GM23248 (cell line): ENCODE data around the gene KRTAP5-9. TPM values are rescaled to one million over a fixed set of nuclear protein-coding genes. Genes with fewer than 3 reads are reported as not detected.
"Not testable (repeated sequence)": the region's sequence is repeated elsewhere in the genome, so short reads cannot be mapped to it uniquely, and the experiment has no call there.

Experiments
- DNase-seq: peaks from one replicate; pipeline ENCODE4 v3.0.0-alpha.2; 2015
- H2AFZ ChIP-seq: fragments of 200-600 bp; sonication (generic); 2 replicates; pipeline ENCODE4 v1.6.1; 2016; ENCODE audit warnings: antibody characterized with exemption
- H3F3A ChIP-seq: fragments of 200-600 bp; sonication (generic); 2 replicates; pipeline ENCODE4 v1.6.1; 2016; ENCODE audit warnings: mild to moderate bottlenecking, antibody characterized with exemption, mixed run types; ENCODE audit not compliant: insufficient read depth
- H3K27ac ChIP-seq: fragments of 200-600 bp; sonication (generic); 2 replicates; pipeline ENCODE4 v1.5.1; 2016; ENCODE audit warnings: mild to moderate bottlenecking
- H3K27me3 ChIP-seq: fragments of 200-600 bp; sonication (generic); replicated peaks from 2 replicates; pipeline ENCODE4 v1.6.1; 2016; ENCODE audit warnings: mild to moderate bottlenecking; ENCODE audit not compliant: insufficient read depth
- H3K36me3 ChIP-seq: fragments of 200-600 bp; sonication (generic); 2 replicates; pipeline ENCODE4 v1.6.1; 2016; ENCODE audit warnings: low read depth, mild to moderate bottlenecking
- H3K4me1 ChIP-seq: fragments of 200-600 bp; sonication (generic); 2 replicates; pipeline ENCODE4 v1.6.1; 2016; ENCODE audit warnings: mild to moderate bottlenecking; ENCODE audit not compliant: insufficient read depth
- H3K4me2 ChIP-seq: fragments of 200-600 bp; sonication (generic); one replicate; pipeline ENCODE4 v1.6.1; 2016; ENCODE audit warnings: mild to moderate bottlenecking; ENCODE audit not compliant: unreplicated experiment
- H3K4me3 ChIP-seq: fragments of 200-600 bp; sonication (generic); 2 replicates; pipeline ENCODE4 v1.5.1; 2016; ENCODE audit warnings: mild to moderate bottlenecking
- H3K79me2 ChIP-seq: fragments of 200-600 bp; sonication (generic); 2 replicates; pipeline ENCODE4 v1.6.1; 2016; ENCODE audit warnings: mild to moderate bottlenecking; ENCODE audit not compliant: insufficient read depth
- H3K9ac ChIP-seq: fragments of 200-600 bp; sonication (generic); 2 replicates; pipeline ENCODE4 v1.6.1; 2016; ENCODE audit warnings: mild to moderate bottlenecking
- H3K9me2 ChIP-seq: fragments of 200-600 bp; sonication (generic); 2 replicates; pipeline ENCODE4 v1.6.1; 2016; ENCODE audit warnings: mixed run types, mild to moderate bottlenecking, moderate library complexity; ENCODE audit not compliant: insufficient read depth
- H3K9me3 ChIP-seq: fragments of 200-600 bp; sonication (generic); one replicate; pipeline ENCODE4 v1.6.1; 2017; ENCODE audit warnings: low read depth
- H4K20me1 ChIP-seq: fragments of 200-600 bp; sonication (generic); 2 replicates; pipeline ENCODE4 v1.6.0; 2016; ENCODE audit not compliant: insufficient read depth
- EZH2 ChIP-seq: fragments of 200-600 bp; sonication (generic); IDR thresholded peaks from 2 replicates; pipeline ENCODE4 v1.6.1; 2018; ENCODE audit warnings: antibody characterized with exemption, mild to moderate bottlenecking; ENCODE audit not compliant: insufficient read depth, poor library complexity, severe bottlenecking
- EZH2phosphoT487 ChIP-seq: fragments of 200-600 bp; sonication (generic); IDR thresholded peaks from 2 replicates; pipeline ENCODE4 v1.6.1; 2018; ENCODE audit warnings: antibody characterized with exemption, moderate library complexity, mild to moderate bottlenecking, low read depth; ENCODE audit not compliant: insufficient read depth
- WGBS, 2 experiments: methylation state at CpG; one replicate each; pipeline ENCODE4 v1.1.6; 2015 to 2017; ENCODE audit warnings: low lambda C conversion rate in 2 of 2, low coverage in 1 of 2; ENCODE audit errors: missing lambda C conversion rate in 2 of 2; 5-methylcytosine and 5-hydroxymethylcytosine counted together
- in situ Hi-C: fragments of 300-500 bp; cut with MboI; formaldehyde crosslinking; loops from 2 replicates; pipeline ENCODE4 v1.15.0; 2020
- polyA plus RNA-seq: library from polyadenylated mRNA; unstranded; fragments of >200 nt; fragmentation: Nextera tagmentation; extraction: Ambion mirVana; gene quantifications from 2 replicates; pipeline ENCODE4 v1.2.1, GENCODE V29; 2016
- total RNA-seq: library from RNA; depleted of rRNA; stranded (reverse); fragments of >200 nt; shearing (Covaris generic); gene quantifications from 2 replicates; pipeline ENCODE4 v1.2.3, GENCODE V29; 2014

Gene KRTAP5-9
- total and polyA plus RNA-seq, 2 experiments from 2014 or later, result not detected

DNA sequence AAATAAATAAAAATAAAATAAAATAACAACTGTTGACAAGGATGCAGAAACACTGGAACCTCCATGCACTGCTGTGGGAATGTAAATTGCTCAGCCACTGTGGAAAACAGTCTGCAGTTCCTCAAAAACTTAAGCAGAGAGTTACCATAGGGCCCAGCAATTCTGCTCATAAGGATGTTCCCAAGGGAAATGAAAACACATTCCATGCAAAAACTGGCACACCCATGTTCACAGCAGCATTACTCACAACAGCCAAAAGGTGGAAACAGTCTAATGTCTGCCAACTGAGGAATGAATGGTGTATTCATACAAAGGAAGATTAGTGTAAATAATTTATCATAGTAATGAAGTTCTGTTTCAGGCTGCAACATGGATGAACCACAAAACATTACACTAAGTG is 13.9 kb downstream of the KRTAP5-9 start:
- H3K9me3 ChIP-seq, result no peaks in the 10 kb centered on the region
- H3K36me3 ChIP-seq, result no peaks in the 10 kb centered on the region
- H2AFZ ChIP-seq, result no peak overlapping the region
- no peaks in the 10 kb centered on the region for H3K9me2 ChIP-seq
- no peak overlapping the region for H3K4me2 ChIP-seq
- peak; percentile 25 for DNase-seq
- no peaks in the 10 kb centered on the region for H3K79me2 ChIP-seq
- no peak overlapping the region for H3K4me3 ChIP-seq
- H3K27ac ChIP-seq, result no peak overlapping the region
- TF ChIP-seq EZH2 (no peak), EZH2phosphoT487 (no peak)
- H3K27me3 ChIP-seq, result no peaks in the 10 kb centered on the region
- H3K4me1 ChIP-seq, result no peaks in the 10 kb centered on the region
- no peak overlapping the region for H3K9ac ChIP-seq
- in situ Hi-C loops, result no loop called here
- H4K20me1 ChIP-seq, result no peaks in the 10 kb centered on the region
- no peaks in the 10 kb centered on the region for H3F3A ChIP-seq

GRCh38 chr11:71563406-71563805 is 15.2 kb downstream of the KRTAP5-9 start:
- H3F3A ChIP-seq, result no peaks in the 10 kb centered on the region
- WGBS, 2 experiments, result 11 to 16% methylated on average over 8 of the region's 8 CpGs
- no peaks in the 10 kb centered on the region for H3K9me2 ChIP-seq
- no peak overlapping the region for H3K9ac ChIP-seq
- H3K9me3 ChIP-seq, result no peaks in the 10 kb centered on the region
- H3K4me3 ChIP-seq, result no peak overlapping the region
- no peaks in the 10 kb centered on the region for H3K79me2 ChIP-seq
- H4K20me1 ChIP-seq, result no peaks in the 10 kb centered on the region
- H3K27ac ChIP-seq, result no peak overlapping the region
- H3K36me3 ChIP-seq, result no peaks in the 10 kb centered on the region
- in situ Hi-C loops, result no loop called here
- H3K4me2 ChIP-seq, result no peak overlapping the region
- H2AFZ ChIP-seq, result no peak overlapping the region
- H3K27me3 ChIP-seq, result peaks cover 8% of the 10 kb centered on the region
- TF ChIP-seq EZH2phosphoT487 (no peak), EZH2 (no peak)
- H3K4me1 ChIP-seq, result no peaks in the 10 kb centered on the region
- DNase-seq, result peak; percentile 66

DNA sequence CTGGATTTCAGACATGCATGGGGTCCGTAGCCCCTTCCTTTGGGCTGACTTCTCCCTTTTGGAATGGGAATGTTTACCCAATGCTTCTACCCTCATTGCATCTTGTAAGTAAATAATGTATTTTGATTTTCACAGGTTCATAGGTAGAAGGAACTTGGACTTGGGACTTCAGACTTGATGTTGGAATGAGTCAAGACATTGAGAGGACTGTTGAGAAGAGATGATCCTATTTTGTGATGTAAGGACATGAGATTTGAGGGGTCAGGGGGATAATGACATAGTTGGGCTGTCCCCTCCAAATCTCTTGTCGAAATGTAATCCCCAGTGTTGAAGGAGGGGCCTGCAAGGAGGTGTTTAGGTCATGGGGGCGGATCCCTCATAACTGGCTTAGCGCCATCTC is 16.2 kb downstream of the KRTAP5-9 start:
- TF ChIP-seq EZH2, result no peak
- TF ChIP-seq EZH2phosphoT487, result no peak
- in situ Hi-C loops, result no loop called here
- no peak overlapping the region for H3K27ac ChIP-seq
- H3K9me3 ChIP-seq, result no peaks in the 10 kb centered on the region
- H3K79me2 ChIP-seq, result no peaks in the 10 kb centered on the region
- no peak overlapping the region for H3K4me2 ChIP-seq
- no peaks in the 10 kb centered on the region for H4K20me1 ChIP-seq
- H3K27me3 ChIP-seq, result peaks cover 9% of the 10 kb centered on the region
- WGBS, 2 experiments, result 56 to 64% methylated on average over 4 of the region's 4 CpGs
- H3F3A ChIP-seq, result no peaks in the 10 kb centered on the region
- H3K4me1 ChIP-seq, result no peaks in the 10 kb centered on the region
- no peak overlapping the region for H2AFZ ChIP-seq
- H3K9ac ChIP-seq, result no peak overlapping the region
- H3K9me2 ChIP-seq, result no peaks in the 10 kb centered on the region
- H3K4me3 ChIP-seq, result no peak overlapping the region
- DNase-seq, result no peak
- H3K36me3 ChIP-seq, result no peaks in the 10 kb centered on the region

DNA sequence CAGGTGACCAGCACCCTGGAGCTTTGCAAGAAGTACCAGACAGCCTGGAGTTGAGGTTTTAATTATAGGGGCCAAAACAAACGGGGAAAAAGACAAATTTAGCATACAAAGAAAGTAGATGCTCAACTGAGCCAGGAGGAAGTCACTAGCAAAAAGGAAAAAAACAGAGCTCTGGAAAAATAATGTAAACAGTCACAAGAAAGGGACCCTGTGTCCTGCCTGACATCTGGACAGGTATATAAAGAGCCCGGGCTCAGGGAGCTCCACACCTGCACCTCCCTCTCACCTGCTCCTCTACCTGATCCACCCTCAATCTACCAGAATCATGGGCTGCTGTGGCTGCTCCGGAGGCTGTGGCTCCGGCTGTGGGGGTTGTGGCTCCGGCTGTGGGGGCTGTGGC is 17.0 kb downstream of the KRTAP5-9 start, which contains the start of gene KRTAP5-10:
KRTAP5-10 (plus strand) TSS at position 301 of the 400 bp plus-strand sequence; CDS start at position 326, 25 bp downstream.
- Histone ChIP-seq H3K36me3 (no peaks in the 10 kb centered on the region), H3K4me3 (no peak within 1 kb of the TSS), H3F3A (no peaks in the 10 kb centered on the region), H3K27ac (no peak within 1 kb of the TSS), H3K9me3 (no peaks in the 10 kb centered on the region), H3K4me1 (no peaks in the 10 kb centered on the region), H4K20me1 (no peaks in the 10 kb centered on the region), H3K9me2 (no peaks in the 10 kb centered on the region), H3K4me2 (no peak within 1 kb of the TSS), H3K79me2 (no peaks in the 10 kb centered on the region), H3K27me3 (peaks cover 9% of the 10 kb centered on the region), H2AFZ (no peak within 1 kb of the TSS), H3K9ac (no peak within 1 kb of the TSS)
- in situ Hi-C loops, result no loop called here
- WGBS, 2 experiments, result 46 to 48% methylated on average over 5 of the region's 5 CpGs
- no peak for TF ChIP-seq EZH2
- TF ChIP-seq EZH2phosphoT487, result no peak
- DNase-seq, result no peak

DNA sequence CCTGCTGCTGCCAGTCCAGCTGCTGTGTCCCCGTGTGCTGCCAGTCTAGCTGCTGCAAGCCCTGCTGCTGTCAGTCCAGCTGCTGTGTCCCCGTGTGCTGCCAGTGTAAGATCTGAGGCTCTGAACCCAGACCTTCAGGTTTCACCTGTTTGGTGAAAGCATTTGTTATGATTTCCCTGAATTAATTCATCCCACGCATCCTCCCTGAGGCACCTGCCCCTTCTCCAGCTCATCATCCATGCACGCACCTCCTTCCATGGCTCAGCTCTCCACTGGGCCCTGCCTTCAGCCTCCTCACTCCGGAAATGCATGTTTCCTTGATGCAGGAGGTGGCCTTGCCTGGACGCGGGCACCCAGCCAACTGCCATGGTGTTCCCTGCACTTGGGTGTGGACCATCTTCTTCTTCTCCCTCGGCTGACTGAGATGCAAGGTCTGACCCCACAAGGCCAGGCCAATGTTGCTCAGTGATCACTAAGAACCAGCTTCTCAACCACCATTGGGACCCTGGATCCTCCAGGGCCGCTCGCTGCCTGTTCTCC is 17.9 kb downstream of the KRTAP5-9 start:
- no peak for TF ChIP-seq EZH2
- TF ChIP-seq EZH2phosphoT487, result no peak
- H3K9me2 ChIP-seq, result no peaks in the 10 kb centered on the region

DNA sequence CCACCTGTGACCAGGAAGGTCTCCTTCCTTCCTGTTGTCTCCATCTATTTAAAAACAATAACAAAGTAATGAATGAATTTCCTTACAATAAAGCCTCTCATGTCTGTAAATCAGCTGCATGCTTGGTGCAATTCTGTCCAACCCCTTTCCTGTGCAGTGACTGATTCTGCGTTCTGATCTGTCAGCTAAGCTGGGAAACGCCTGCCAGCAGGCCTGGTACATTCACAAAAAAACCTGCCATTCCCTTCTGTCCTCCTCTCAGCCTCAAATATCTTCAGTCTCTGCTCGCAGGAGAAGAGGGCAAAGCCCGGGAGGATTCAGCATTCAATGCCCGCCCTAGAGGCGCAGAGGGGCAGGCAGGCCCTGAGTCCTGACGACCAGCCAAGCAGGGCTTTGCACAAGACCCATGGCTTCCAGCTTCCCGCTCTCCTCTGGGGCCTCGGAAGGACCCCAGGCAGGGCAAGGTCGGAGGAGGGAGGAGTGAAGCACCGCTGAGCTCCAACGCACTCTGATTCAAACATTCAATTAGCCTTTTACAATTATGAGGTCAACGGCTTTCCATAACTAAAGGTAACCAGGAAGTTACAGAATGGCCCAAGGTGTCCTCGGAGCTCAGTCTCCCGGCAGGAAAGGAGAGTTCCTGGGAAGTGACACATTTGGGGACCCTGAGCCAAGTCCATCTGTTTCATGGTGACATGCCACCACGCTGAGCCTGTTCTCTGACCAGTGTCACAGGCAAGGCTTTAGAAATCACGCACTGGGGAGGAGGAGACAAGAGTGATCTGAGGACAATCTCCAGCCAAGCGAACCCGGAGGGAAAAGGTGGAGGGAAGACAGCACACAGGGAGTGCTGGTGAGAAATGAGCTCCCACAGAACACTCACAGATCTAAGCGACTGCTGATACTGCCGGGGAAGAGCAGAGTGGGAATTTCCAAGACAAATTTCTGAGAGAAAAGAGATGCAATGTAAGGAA is 18.7 kb downstream of the KRTAP5-9 start:
- H3K79me2 ChIP-seq, H2AFZ ChIP-seq, H3K4me2 ChIP-seq, H3F3A ChIP-seq, H3K27me3 ChIP-seq, in situ Hi-C loops, H3K27ac ChIP-seq, H3K9me3 ChIP-seq, H3K9ac ChIP-seq, H4K20me1 ChIP-seq, H3K9me2 ChIP-seq, H3K4me1 ChIP-seq, DNase-seq, H3K4me3 ChIP-seq, H3K36me3 ChIP-seq: not testable (repeated sequence)
- 56% methylated on average over 21 of the region's 21 CpGs for WGBS, 2 experiments

More for the DNA sequence above, 17.9 kb downstream of the KRTAP5-9 start:
- in situ Hi-C loops, result no loop called here
- no peaks in the 10 kb centered on the region for H3F3A ChIP-seq
- H3K79me2 ChIP-seq, result no peaks in the 10 kb centered on the region
- no peak for DNase-seq
- no peak overlapping the region for H3K4me3 ChIP-seq
- H3K27me3 ChIP-seq, result peaks cover 9% of the 10 kb centered on the region
- no peak overlapping the region for H3K4me2 ChIP-seq
- no peak overlapping the region for H3K9ac ChIP-seq
- WGBS, 2 experiments, result 52 to 59% methylated on average over 10 of the region's 10 CpGs
- H3K27ac ChIP-seq, result no peak overlapping the region
- H3K4me1 ChIP-seq, result no peaks in the 10 kb centered on the region
- no peak overlapping the region for H2AFZ ChIP-seq
- no peaks in the 10 kb centered on the region for H4K20me1 ChIP-seq
- no peaks in the 10 kb centered on the region for H3K36me3 ChIP-seq
- H3K9me3 ChIP-seq, result no peaks in the 10 kb centered on the region

DNA sequence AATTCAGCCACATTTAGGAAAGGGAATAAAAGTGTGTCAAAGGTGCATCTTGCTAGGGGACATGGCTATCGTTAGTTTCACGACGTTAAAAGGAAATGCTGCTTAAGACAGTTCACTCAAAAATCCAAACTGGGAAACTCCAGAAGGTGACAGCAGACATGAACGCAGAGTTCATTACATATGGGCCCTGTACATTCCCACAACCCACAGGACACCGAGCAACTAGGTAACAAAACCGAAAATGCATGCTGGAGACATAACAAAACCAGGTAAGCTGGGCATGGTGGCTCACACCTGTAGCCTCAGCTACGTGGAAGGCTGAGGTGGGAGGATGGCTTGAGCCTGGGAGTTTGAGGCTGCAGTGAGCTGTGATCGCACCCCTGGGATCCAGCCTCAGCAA is 19.4 kb downstream of the KRTAP5-9 start:
- H3F3A ChIP-seq, H3K9me3 ChIP-seq, H3K4me1 ChIP-seq, H3K4me2 ChIP-seq, DNase-seq, H3K27ac ChIP-seq, H3K9me2 ChIP-seq, H3K4me3 ChIP-seq, H4K20me1 ChIP-seq, H3K36me3 ChIP-seq, H2AFZ ChIP-seq, in situ Hi-C loops, H3K79me2 ChIP-seq, H3K9ac ChIP-seq, H3K27me3 ChIP-seq: not testable (repeated sequence)
- WGBS, 2 experiments, result 50 to 70% methylated on average over 8 of the region's 8 CpGs
